Calu3 (cell line): ENCODE results near the gene PAPOLA. TPM values are rescaled to one million over a fixed set of nuclear protein-coding genes. Genes with fewer than 3 reads are reported as not detected.
A peak's percentile ranks its signal among the peaks of the same experiment; 100 is the strongest.

Experiments
- BruUV-seq: library from RNA; stranded (reverse); fragments of 400-500 nt; replicated peaks from 2 replicates; lab custom pipeline; 2021; lab: Mats Ljungman, UMichigan
- CTCF ChIA-PET: fragments of 300-600 bp; sonication (Branson Sonifier 250); formaldehyde crosslinking; loops from one replicate; lab custom pipeline; 2022; ENCODE audit warnings: antibody characterized with exemption; lab: Charles Lee
- DNase-seq: peaks from one replicate; pipeline ENCODE4 v3.0.0; 2022
- H3K27ac Mint-ChIP-seq: one replicate; pipeline ENCODE4 v1.8.0; 2022; ENCODE audit warnings: mixed read lengths; ENCODE audit not compliant: unreplicated experiment
- H3K27me3 Mint-ChIP-seq: one replicate; pipeline ENCODE4 v1.8.0; 2022; ENCODE audit warnings: mixed read lengths; ENCODE audit not compliant: unreplicated experiment
- H3K36me3 Mint-ChIP-seq: one replicate; pipeline ENCODE4 v1.8.0; 2022; ENCODE audit warnings: mild to moderate bottlenecking, moderate library complexity, mixed read lengths; ENCODE audit not compliant: insufficient read depth, unreplicated experiment
- H3K4me1 Mint-ChIP-seq: one replicate; pipeline ENCODE4 v1.8.0; 2022; ENCODE audit warnings: mild to moderate bottlenecking, low read depth, mixed read lengths; ENCODE audit not compliant: unreplicated experiment
- H3K4me3 Mint-ChIP-seq: one replicate; pipeline ENCODE4 v1.8.0; 2022; ENCODE audit warnings: mild to moderate bottlenecking, low read depth, moderate library complexity, mixed read lengths; ENCODE audit not compliant: unreplicated experiment
- H3K9me3 Mint-ChIP-seq: one replicate; pipeline ENCODE4 v1.8.0; 2022; ENCODE audit warnings: low read depth, mixed read lengths; ENCODE audit not compliant: unreplicated experiment
- CTCF ChIP-seq: fragments of 200-600 bp; IDR thresholded peaks from one replicate; pipeline ENCODE4 v1.8.0; 2022; ENCODE audit warnings: antibody characterized with exemption; ENCODE audit not compliant: unreplicated experiment
- intact Hi-C: fragments of 100-400 bp; cut with micrococcal nuclease; formaldehyde crosslinking; loops from one replicate; pipeline ENCODE4 v1.10.0; 2022; ENCODE audit not compliant: unreplicated experiment
- total RNA-seq: library from RNA; stranded (reverse); gene quantifications from 2 replicates; pipeline ENCODE4 v1.2.3, GENCODE V29; 2022

Gene PAPOLA
- total RNA-seq, 1 experiment from 2014 or later = 205 TPM

DNA sequence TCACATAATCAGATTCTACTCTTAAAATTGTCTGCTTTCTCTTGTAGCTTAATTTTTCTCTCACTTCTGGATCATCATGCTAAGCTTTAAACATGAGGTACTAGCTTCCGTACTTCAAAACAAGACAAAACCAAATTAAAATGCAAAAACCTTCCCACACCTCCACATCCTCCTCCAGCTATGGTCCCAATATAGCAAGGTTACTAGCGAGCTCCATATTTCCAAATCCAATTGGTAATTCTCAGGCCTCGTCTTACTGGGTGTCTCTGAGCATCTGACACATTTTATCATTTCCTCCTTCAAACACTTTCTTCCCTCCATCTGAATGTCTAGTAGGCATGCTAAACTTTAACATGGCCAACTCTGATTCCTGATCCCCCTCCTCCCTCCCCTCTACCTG, 7.9 kb upstream of the PAPOLA start:
- no peaks in the 10 kb centered on the region for H3K9me3 Mint-ChIP-seq
- no peaks in the 10 kb centered on the region for H3K4me1 Mint-ChIP-seq
- DNase-seq = no peak
- no peaks in the 10 kb centered on the region for H3K36me3 Mint-ChIP-seq
- no peaks in the 10 kb centered on the region for H3K27me3 Mint-ChIP-seq
- TF ChIP-seq CTCF = no peak
- no TSS peak for BruUV-seq
- no peak overlapping the region for H3K4me3 Mint-ChIP-seq
- H3K27ac Mint-ChIP-seq = no peak overlapping the region
- intact Hi-C loops = no loop called here
- CTCF ChIA-PET = no interaction called here

GRCh38 chr14:96497087-96497486, 5.1 kb upstream of the PAPOLA start:
- H3K4me1 Mint-ChIP-seq = no peaks in the 10 kb centered on the region

DNA sequence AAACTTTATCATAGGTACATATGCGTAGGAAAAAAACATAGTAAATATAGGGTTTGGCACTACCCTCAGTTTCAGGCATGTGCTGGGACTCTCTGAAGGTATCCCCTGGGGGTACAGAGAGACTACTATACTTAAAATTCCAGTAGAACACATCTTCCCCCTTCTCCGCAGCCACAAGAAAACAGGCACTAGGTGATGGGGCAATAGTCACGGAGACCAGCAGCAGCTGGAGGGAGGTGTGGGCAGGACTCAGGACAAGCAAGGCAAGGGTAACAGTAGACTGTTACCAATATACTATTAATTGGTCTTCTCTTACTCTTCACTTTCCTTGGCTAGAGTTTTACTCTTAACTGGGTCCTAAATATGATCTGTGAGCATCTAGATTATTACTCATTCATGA, 4.6 kb upstream of the PAPOLA start:
- Mint-ChIP-seq H3K9me3 (no peaks in the 10 kb centered on the region), H3K27ac (no peak overlapping the region), H3K27me3 (no peaks in the 10 kb centered on the region), H3K4me3 (no peak overlapping the region), H3K36me3 (peaks cover 16% of the 10 kb centered on the region), H3K4me1 (no peaks in the 10 kb centered on the region)
- no TSS peak for BruUV-seq
- intact Hi-C loops = no loop called here
- DNase-seq = no peak
- TF ChIP-seq CTCF = no peak
- CTCF ChIA-PET = no interaction called here

More at GRCh38 chr14:96497087-96497486, 5.1 kb upstream of the PAPOLA start:
- intact Hi-C loops = no loop called here
- no peak overlapping the region for H3K27ac Mint-ChIP-seq
- no peak overlapping the region for H3K4me3 Mint-ChIP-seq
- no TSS peak for BruUV-seq
- CTCF ChIA-PET = no interaction called here
- H3K9me3 Mint-ChIP-seq = no peaks in the 10 kb centered on the region
- TF ChIP-seq CTCF = no peak
- no peak for DNase-seq
- H3K27me3 Mint-ChIP-seq = no peaks in the 10 kb centered on the region
- H3K36me3 Mint-ChIP-seq = peaks cover 11% of the 10 kb centered on the region

DNA sequence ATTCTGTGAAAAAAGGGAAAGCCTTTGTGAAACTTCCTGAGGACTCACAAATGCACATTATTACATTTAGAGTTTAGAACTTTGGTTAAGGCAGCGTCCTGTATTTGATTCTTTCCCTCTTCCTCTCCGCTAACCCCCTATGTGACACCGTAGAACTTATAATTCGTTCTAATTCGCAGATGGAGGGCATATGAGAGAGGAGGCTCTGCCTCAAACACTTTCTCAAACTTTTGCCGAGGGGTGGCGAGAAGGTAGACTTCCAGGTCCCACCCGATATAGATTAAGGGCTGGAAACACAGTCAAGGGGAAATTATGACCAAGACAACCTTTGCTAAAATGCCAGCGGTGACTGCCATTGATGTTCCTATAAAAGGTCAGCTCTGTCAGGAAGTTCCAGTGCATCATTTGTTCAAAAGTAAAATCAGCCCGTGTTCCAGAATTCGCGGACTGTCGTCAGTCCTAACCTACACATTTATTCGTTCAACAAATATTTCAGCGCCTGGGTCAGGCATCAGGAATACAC, 904 bp upstream of the PAPOLA start:
- intact Hi-C loops = no loop called here
- BruUV-seq = no TSS peak
- H3K36me3 Mint-ChIP-seq = peaks cover 34% of the 10 kb centered on the region
- TF ChIP-seq CTCF = no peak
- no peaks in the 10 kb centered on the region for H3K9me3 Mint-ChIP-seq
- H3K27me3 Mint-ChIP-seq = no peaks in the 10 kb centered on the region
- CTCF ChIA-PET = no interaction called here
- no peak for DNase-seq
- H3K4me1 Mint-ChIP-seq = peaks cover 23% of the 10 kb centered on the region
- H3K4me3 Mint-ChIP-seq = peak overlapping the region; percentile 92
- H3K27ac Mint-ChIP-seq = peak overlapping the region; percentile 42
